Breast epithelium (tissue), 3 donors: Measurements from ENCODE around the gene RASA4.
"Not testable (repeated sequence)": the region's sequence is repeated elsewhere in the genome, so short reads cannot be mapped to it uniquely, and the experiment has no call there.

Experiments
- POLR2AphosphoS5 ChIP-seq, 3 donors: sonication (generic); formaldehyde crosslinking; IDR thresholded peaks; one replicate each; pipeline ENCODE4 v1.6.1; 2017; ENCODE audit warnings: antibody characterized with exemption in 3 of 3
- TF ChIP-seq, protein P1 (sequence below), 3 donors: fragments of 450-650 bp; IDR thresholded peaks; one replicate each; pipeline ENCODE4 v1.5.1; 2016 to 2017; ENCODE audit warnings: antibody characterized with exemption in 3 of 3, mild to moderate bottlenecking in 3 of 3, moderate library complexity in 3 of 3

DNA sequence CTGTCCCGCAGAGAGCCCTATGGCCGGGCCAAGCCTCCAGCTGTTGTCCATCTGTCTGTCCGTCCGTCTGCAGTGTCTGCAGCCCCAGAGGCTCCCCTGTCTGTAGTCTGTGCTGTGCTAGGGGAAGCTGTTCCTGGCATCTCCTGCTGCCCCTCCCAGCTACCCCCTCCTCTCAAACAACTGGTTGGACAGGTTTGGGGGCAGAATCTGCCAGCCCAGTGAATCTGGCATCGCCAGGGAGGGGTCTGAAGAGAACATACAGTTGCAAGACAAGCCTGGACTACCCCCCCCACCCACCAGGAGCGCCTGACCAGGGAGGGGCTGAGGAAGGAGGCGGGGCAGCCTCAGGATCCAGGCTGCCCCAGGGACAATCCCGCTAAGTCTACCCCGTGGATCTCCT lies 26.1 kb upstream of the RASA4 start, which contains the start of gene UPK3BL1:
- TF ChIP-seq, protein P1, sequence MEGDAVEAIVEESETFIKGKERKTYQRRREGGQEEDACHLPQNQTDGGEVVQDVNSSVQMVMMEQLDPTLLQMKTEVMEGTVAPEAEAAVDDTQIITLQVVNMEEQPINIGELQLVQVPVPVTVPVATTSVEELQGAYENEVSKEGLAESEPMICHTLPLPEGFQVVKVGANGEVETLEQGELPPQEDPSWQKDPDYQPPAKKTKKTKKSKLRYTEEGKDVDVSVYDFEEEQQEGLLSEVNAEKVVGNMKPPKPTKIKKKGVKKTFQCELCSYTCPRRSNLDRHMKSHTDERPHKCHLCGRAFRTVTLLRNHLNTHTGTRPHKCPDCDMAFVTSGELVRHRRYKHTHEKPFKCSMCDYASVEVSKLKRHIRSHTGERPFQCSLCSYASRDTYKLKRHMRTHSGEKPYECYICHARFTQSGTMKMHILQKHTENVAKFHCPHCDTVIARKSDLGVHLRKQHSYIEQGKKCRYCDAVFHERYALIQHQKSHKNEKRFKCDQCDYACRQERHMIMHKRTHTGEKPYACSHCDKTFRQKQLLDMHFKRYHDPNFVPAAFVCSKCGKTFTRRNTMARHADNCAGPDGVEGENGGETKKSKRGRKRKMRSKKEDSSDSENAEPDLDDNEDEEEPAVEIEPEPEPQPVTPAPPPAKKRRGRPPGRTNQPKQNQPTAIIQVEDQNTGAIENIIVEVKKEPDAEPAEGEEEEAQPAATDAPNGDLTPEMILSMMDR (IDR thresholded peaks at IDR 0.05), result not testable (repeated sequence)
- not testable (repeated sequence) for TF ChIP-seq POLR2AphosphoS5 (IDR thresholded peaks at IDR 0.05)
